MM.1S (cell line): ENCODE results near the gene SERPINA6.

Source experiments
- EZH2phosphoT487 ChIP-seq: fragments of 300-600 bp; sonication (generic); IDR thresholded peaks from 2 replicates; pipeline ENCODE4 v1.6.1; 2018; ENCODE audit warnings: antibody characterized with exemption, low read length
- TF ChIP-seq, protein P1 (sequence below): fragments of 300-600 bp; sonication (generic); IDR thresholded peaks from 2 replicates; pipeline ENCODE4 v1.5.1; 2016; ENCODE audit warnings: antibody characterized with exemption, low read length, mixed read lengths

DNA sequence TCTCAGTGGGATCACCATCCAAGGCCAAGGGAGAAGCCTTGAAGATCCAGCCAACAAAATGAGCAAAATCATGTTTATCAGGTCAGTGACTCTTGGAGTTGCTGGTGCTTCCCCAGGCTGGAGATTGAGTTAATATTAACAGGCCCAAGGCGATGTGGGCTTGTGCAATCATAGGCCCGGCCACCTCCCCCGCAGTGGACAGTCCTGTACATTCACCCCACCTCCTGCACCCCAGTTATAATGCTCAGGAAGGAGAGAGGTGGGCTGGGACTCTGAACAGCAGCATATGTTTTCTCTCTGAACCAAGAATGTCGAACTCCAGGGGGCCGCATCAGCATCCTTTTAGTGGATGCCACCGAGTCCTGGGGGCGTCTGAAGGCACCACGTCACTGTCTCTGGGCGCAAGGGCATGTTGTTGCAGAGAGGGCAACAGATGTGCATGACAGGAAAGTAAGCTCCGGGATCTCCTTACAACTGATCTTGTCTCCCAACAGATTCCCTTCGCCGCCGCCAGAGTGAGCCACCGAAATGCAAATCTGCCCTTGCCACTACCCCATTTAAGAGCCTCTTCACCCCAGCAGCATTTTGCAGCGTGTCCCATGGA lies 32.2 kb upstream of the SERPINA6 start:
- TF ChIP-seq, protein P1, sequence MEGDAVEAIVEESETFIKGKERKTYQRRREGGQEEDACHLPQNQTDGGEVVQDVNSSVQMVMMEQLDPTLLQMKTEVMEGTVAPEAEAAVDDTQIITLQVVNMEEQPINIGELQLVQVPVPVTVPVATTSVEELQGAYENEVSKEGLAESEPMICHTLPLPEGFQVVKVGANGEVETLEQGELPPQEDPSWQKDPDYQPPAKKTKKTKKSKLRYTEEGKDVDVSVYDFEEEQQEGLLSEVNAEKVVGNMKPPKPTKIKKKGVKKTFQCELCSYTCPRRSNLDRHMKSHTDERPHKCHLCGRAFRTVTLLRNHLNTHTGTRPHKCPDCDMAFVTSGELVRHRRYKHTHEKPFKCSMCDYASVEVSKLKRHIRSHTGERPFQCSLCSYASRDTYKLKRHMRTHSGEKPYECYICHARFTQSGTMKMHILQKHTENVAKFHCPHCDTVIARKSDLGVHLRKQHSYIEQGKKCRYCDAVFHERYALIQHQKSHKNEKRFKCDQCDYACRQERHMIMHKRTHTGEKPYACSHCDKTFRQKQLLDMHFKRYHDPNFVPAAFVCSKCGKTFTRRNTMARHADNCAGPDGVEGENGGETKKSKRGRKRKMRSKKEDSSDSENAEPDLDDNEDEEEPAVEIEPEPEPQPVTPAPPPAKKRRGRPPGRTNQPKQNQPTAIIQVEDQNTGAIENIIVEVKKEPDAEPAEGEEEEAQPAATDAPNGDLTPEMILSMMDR: no peak
- no peak for TF ChIP-seq EZH2phosphoT487
